Activated T-cell treated with anti-CD3 and anti-CD28 coated beads, Interleukin-2, amount 50 U/mL, for 4 hours (primary cell): ENCODE data around the gene CEP295NL. TPM values are rescaled to one million over a fixed set of nuclear protein-coding genes. Genes with fewer than 3 reads are reported as not detected.
"Not testable (repeated sequence)": the region's sequence is repeated elsewhere in the genome, so short reads cannot be mapped to it uniquely, and the experiment has no call there.

Experiments
- ATAC-seq, 2 donors: fragments of 200-7000 bp; cut with Tn5 transposase; one replicate each; pipeline ENCODE4 v1.10.0; 2021
- DNase-seq: peaks from one replicate; pipeline ENCODE4 v3.0.0-alpha.2; 2020
- H3K27me3 Mint-ChIP-seq: one replicate; pipeline ENCODE4 v1.8.0; 2021; ENCODE audit warnings: low read depth, mixed read lengths
- H3K36me3 Mint-ChIP-seq: one replicate; pipeline ENCODE4 v1.8.0; 2022; ENCODE audit warnings: mixed read lengths; ENCODE audit not compliant: insufficient read depth
- H3K4me1 Mint-ChIP-seq: one replicate; pipeline ENCODE4 v1.8.0; 2021; ENCODE audit warnings: low read depth, mixed read lengths
- H3K4me3 Mint-ChIP-seq: one replicate; pipeline ENCODE4 v1.8.0; 2021; ENCODE audit warnings: mild to moderate bottlenecking, moderate library complexity, mixed read lengths
- H3K9me3 Mint-ChIP-seq: one replicate; pipeline ENCODE4 v1.8.0; 2021; ENCODE audit warnings: mixed read lengths
- total RNA-seq, 3 donors: library from RNA; stranded (reverse); gene quantifications; one replicate each; pipeline ENCODE4 v1.2.1, GENCODE V29; 2021

Gene CEP295NL
- total RNA-seq, 3 donors from 2014 or later = not detected

DNA sequence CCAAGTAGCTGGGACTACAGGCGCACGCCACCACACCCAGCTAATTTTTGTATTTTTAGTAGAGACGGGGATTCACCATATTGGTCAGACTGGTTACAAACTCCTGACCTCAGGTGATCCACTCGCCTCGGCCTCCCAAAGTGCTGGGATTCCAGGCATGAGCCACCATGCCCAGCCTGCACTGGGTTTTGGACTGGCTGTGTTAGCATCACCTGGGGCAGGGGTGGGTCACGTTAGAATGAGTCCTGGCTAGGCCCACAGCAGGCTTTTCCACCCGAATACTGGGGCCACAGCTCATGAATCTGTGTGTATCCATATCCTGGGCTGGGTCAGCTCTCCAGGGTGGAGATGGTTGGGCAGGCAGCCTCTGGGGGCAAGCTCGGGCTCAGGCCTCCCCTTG is 770 bp downstream of the CEP295NL start:
- ATAC-seq, H3K4me3 Mint-ChIP-seq, H3K4me1 Mint-ChIP-seq: not testable (repeated sequence)

DNA sequence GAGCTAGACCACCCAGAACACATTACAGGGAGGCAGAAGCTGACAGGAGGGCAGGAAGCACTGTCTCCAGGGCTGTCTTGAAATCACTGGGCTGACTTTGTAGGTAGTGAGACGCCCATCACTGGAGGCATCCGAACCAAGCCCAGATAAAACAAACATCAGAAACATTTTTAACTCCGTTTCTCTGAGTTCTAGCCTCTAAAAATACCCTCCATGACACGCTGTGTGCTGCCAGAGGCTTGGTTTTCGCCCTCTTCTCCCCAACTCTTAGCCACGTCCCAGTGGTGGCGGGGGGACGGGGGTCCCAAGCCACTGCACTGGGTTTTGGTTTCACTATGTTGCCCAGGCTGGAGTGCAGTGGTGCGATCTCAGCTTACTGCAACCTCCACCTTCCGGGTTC is 1.2 kb downstream of the CEP295NL start:
- H3K4me1 Mint-ChIP-seq = peaks cover 6% of the 10 kb centered on the region
- H3K36me3 Mint-ChIP-seq = no peaks in the 10 kb centered on the region
- H3K27me3 Mint-ChIP-seq = peaks cover 3% of the 10 kb centered on the region
- DNase-seq = no peak
- H3K4me3 Mint-ChIP-seq = no peak overlapping the region
- ATAC-seq = no peak
- H3K9me3 Mint-ChIP-seq = no peaks in the 10 kb centered on the region

More for the DNA sequence above, 770 bp downstream of the CEP295NL start:
- not testable (repeated sequence) for H3K27me3 Mint-ChIP-seq, H3K9me3 Mint-ChIP-seq, H3K36me3 Mint-ChIP-seq, DNase-seq

- Mint-ChIP-seq H3K9me3 (no peaks in the 10 kb centered on the region), H3K4me1 (peaks cover 6% of the 10 kb centered on the region), H3K36me3 (no peaks in the 10 kb centered on the region), H3K4me3 (no peak overlapping the region), H3K27me3 (peaks cover 3% of the 10 kb centered on the region)
- DNase-seq (no peak), ATAC-seq (no peak)
These were observed 2.2 kb downstream of the CEP295NL start for GRCh38 chr17:78900816-78901215.

GRCh38 chr17:78899361-78900260 is 3.4 kb downstream of the CEP295NL start:
- H3K27me3 Mint-ChIP-seq = peaks cover 3% of the 10 kb centered on the region
- no peak overlapping the region for H3K4me3 Mint-ChIP-seq
- peaks cover 6% of the 10 kb centered on the region for H3K4me1 Mint-ChIP-seq
- no peak for DNase-seq
- H3K9me3 Mint-ChIP-seq = no peaks in the 10 kb centered on the region
- no peaks in the 10 kb centered on the region for H3K36me3 Mint-ChIP-seq
- no peak for ATAC-seq

DNA sequence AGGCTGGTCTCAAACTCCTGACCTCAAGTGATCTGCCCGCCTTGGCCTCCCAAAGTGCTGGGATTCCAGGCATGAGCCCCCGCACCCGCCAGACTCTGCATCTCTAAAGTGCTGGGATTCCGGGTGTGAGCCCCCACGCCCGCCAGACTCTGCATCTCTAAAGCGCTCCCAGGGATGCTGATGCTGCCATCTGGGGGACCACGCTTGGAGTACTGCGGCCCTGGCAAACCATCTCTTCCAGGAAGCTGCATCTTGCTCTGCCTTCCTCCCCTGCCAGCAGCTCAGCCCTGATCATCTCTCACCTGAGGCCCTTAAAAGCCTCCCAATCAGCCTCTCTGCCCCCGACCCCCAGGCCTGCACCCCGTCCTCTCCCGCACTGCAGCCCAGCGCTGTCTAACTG is 4.1 kb downstream of the CEP295NL start:
- DNase-seq (no peak), ATAC-seq (no peak)
- no peaks in the 10 kb centered on the region for H3K36me3 Mint-ChIP-seq
- H3K4me3 Mint-ChIP-seq = no peak overlapping the region
- H3K4me1 Mint-ChIP-seq = peaks cover 6% of the 10 kb centered on the region
- no peaks in the 10 kb centered on the region for H3K9me3 Mint-ChIP-seq
- peaks cover 3% of the 10 kb centered on the region for H3K27me3 Mint-ChIP-seq

GRCh38 chr17:78898075-78898836 is 4.7 kb downstream of the CEP295NL start:
- H3K9me3 Mint-ChIP-seq = no peaks in the 10 kb centered on the region
- no peak for ATAC-seq

GRCh38 chr17:78897664-78898047 is 5.3 kb downstream of the CEP295NL start:
- no peak overlapping the region for H3K4me3 Mint-ChIP-seq
- peaks cover 3% of the 10 kb centered on the region for H3K27me3 Mint-ChIP-seq
- ATAC-seq (no peak), DNase-seq (no peak)
- no peaks in the 10 kb centered on the region for H3K9me3 Mint-ChIP-seq
- H3K36me3 Mint-ChIP-seq = no peaks in the 10 kb centered on the region
- no peaks in the 10 kb centered on the region for H3K4me1 Mint-ChIP-seq

More at GRCh38 chr17:78898075-78898836, 4.7 kb downstream of the CEP295NL start:
- no peak overlapping the region for H3K4me3 Mint-ChIP-seq
- DNase-seq = no peak
- H3K27me3 Mint-ChIP-seq = peaks cover 3% of the 10 kb centered on the region
- no peaks in the 10 kb centered on the region for H3K4me1 Mint-ChIP-seq
- no peaks in the 10 kb centered on the region for H3K36me3 Mint-ChIP-seq

DNA sequence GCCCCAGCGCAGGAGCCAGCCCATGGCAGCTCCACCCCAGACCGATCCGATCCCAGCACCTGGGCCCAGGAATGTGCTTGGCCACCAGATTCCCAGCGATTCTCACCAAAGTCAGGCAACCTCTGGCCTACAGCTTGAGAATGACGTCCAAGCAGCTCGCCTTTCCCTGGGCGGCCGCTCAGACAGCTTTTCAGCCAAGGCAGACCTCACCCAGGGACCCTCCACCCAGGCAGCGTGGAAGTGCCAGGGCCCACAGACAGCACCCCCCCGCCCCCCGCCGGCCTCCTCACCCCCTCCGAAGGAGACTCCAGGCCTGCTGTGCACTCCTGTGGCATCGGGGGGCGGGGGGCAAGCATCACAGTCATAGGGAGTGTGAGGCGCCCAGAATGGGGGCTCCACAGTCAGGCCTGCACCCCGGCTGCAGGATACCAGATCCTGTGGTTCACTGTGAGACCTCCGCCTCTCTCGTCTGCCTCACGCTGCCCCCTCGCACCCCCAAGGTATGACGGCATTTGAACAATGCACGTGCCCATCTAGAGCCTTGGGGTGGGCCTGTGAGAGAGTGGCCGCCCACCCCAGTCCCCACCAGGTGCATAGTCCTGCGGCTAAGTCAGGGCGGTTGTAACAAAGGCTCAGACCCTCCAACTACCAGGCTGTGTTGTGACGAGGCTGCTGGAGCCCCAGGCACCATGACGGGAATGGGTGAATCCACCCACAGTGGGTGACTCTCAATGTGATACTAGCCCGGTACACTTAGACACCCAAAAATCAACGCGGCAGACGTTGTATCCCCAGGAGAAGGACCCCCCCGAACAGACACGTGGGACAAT is 6.0 kb downstream of the CEP295NL start:
- DNase-seq (no peak), ATAC-seq (no peak)
- Mint-ChIP-seq H3K36me3 (no peaks in the 10 kb centered on the region), H3K27me3 (peaks cover 3% of the 10 kb centered on the region), H3K4me3 (no peak overlapping the region), H3K9me3 (no peaks in the 10 kb centered on the region), H3K4me1 (peaks cover under 1% of the 10 kb centered on the region)

DNA sequence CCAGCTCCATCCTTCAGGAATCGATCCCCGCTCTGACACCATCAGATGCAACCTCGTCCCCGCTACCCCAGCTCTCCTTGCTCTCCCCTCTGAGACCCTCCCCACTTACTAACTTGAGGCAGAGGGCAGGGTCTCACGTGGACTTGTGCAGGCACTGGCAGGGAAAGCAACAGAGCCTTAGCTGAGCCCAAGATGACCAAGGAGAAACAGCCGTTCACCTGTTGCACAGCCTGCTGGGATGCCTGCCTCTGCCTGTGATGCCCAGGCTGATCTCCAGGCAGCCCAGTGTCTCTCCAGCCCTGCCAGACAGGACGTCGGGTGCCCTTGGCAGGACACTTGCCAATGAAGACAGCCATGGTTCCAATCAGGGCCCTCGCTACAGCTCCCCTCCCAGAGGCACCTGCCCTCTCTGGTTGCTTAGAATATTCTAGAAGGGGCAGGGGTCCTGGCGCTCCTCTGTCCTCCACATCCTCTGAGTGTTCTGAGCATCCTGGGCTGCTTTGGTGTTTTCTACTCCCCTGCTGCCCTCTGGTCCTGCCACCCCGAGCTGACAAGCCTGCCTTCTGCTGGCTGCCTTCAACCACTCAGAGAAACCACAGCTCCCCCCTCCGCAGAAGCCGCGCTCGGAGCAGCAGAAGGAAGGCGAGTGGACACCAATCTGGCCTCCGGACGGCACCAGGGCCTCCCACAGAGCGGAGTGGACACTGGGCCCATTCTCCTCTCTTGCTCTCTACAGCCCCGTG is 6.7 kb downstream of the CEP295NL start:
- Mint-ChIP-seq H3K27me3 (no peaks in the 10 kb centered on the region), H3K9me3 (no peaks in the 10 kb centered on the region), H3K36me3 (no peaks in the 10 kb centered on the region), H3K4me1 (peaks cover 8% of the 10 kb centered on the region), H3K4me3 (no peak overlapping the region)
- DNase-seq (no peak), ATAC-seq (no peak)

DNA sequence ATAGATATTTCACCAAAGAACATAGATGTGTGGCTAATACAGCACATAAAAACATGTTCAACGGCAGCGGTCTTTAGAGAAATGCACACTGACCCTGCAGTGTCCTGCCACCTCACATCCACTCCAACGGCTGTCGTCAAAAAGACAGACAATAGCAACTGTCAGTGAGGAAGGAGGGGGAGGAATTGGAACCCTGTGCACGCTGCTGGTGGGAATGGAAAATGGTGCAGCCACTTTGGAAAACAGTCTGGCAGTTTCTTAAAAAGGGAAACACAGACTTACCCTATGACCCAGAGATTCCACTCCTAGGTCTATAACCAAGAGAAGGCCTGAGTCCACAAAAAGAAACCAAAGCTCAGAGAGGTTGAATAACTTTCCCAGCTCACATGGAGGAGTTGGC is 7.7 kb downstream of the CEP295NL start:
- H3K9me3 Mint-ChIP-seq = no peaks in the 10 kb centered on the region
- ATAC-seq (no peak), DNase-seq (no peak)
- H3K4me1 Mint-ChIP-seq = peaks cover 18% of the 10 kb centered on the region
- H3K36me3 Mint-ChIP-seq = no peaks in the 10 kb centered on the region
- no peaks in the 10 kb centered on the region for H3K27me3 Mint-ChIP-seq
- H3K4me3 Mint-ChIP-seq = no peak overlapping the region

DNA sequence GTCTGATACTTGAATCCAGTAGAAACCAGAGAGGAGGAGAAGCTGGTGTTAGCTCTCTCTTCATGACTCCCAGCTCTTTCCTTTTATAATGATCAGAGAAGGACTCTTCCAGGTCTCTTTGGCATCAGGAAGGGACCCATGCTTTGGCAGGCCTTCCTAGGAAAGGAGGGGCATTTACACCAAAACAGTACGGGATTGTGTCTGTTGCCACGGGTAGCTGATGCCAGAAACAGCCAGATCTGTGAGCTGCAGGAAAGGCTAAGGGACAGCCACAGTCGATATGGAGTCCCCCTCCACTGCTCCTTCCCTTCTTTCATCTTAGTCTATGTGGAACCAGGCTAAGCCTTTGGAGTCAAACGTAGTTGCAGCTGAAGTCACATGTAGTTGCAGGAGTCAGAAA is 9.3 kb downstream of the CEP295NL start:
- Mint-ChIP-seq H3K4me1 (peaks cover 30% of the 10 kb centered on the region), H3K4me3 (no peak overlapping the region), H3K9me3 (no peaks in the 10 kb centered on the region), H3K27me3 (no peaks in the 10 kb centered on the region), H3K36me3 (no peaks in the 10 kb centered on the region)
- DNase-seq = no peak
- ATAC-seq = no peak

GRCh38 chr17:78892936-78893379 is 10.0 kb downstream of the CEP295NL start:
- H3K9me3 Mint-ChIP-seq = no peaks in the 10 kb centered on the region
- H3K27me3 Mint-ChIP-seq = no peaks in the 10 kb centered on the region
- DNase-seq (no peak), ATAC-seq (no peak)
- no peak overlapping the region for H3K4me3 Mint-ChIP-seq
- no peaks in the 10 kb centered on the region for H3K36me3 Mint-ChIP-seq
- H3K4me1 Mint-ChIP-seq = peaks cover 32% of the 10 kb centered on the region

- peaks cover 32% of the 10 kb centered on the region for H3K4me1 Mint-ChIP-seq
These were observed 10.5 kb downstream of the CEP295NL start for GRCh38 chr17:78892520-78892919.

More at GRCh38 chr17:78892520-78892919, 10.5 kb downstream of the CEP295NL start:
- DNase-seq (no peak), ATAC-seq (no peak)
- Mint-ChIP-seq H3K36me3 (no peaks in the 10 kb centered on the region), H3K9me3 (no peaks in the 10 kb centered on the region), H3K27me3 (no peaks in the 10 kb centered on the region), H3K4me3 (no peak overlapping the region)
